ENCODE measurements around the gene PRKAG3.
A peak's percentile ranks its signal among the peaks of the same experiment; 100 is the strongest.

PRKAG3 gene

DNA sequence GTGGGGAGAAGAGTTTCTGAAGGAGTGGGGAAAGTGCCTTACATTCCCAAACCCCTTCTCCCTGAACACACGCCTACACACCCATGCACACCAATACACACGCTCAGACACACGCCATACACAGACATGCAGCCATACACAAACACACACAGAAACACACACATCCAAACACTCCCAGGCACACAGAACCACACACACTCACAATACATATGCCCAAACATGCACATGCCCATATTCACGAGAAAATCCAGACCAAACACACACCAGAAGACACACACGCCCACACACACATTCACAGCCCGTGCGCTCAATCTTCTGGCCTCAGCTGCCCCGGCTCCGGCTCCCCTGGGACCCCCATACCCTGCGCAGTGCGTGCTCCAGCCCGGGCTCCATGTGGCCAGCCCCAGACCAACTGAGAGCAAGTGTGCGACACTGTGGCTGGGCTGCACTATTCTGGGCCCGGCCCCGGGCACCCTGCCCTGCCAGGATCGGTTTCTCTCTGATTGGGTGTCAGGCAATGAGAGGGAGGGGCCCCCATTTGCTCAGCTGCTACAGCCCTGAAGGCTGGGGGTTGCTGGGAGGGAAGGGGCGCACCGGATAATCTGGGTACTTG is at the start of gene PRKAG3:
Gene PRKAG3 (minus strand): TSS at position 426 of the 613 bp plus-strand sequence.
- Mint-ChIP-seq H3K36me3 (no peaks in the 10 kb centered on the region), H3K9me3 (no peaks in the 10 kb centered on the region), H3K27me3 (peaks cover 71% of the 10 kb centered on the region), H3K4me1 (peaks cover 3% of the 10 kb centered on the region), H3K27ac (no peak within 1 kb of the TSS), H3K4me3 (no peak within 1 kb of the TSS)
- ATAC-seq = no peak

DNA sequence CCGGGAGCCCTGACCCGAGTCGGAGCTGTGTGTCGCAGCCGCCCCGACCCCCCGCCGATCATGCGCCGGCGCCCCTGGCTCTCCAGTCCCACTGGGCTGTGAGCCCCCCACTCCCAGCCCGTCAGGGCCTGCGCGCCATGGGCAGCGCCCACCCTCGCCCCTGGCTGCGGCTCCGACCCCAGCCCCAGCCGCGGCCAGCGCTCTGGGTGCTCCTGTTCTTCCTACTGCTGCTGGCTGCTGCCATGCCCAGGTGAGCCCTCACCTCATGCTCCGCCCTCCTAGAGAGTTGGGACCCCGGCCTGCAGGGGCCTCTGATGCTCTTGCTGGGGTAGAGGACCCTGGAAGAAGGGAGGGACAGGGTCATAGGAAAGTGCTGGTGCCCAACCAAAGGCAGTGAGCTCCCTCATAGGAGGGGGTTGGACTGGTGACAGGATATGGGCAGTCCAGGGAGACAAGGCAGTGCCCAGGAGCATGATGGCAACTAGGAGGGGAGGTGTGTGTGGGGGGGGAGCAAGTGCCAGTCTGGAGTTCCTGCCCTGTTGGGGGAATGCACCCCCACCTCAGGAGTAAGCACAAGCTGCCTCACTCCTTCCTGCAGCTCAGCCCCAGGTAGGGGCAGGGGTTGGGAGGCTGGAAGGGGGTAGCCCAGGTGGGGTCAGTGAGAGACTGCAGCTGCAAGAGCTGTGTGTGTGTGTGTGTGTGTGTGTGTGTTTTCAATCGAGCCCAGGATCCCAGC is 49.4 kb upstream of the PRKAG3 start:
- Mint-ChIP-seq H3K4me3 (peak overlapping the region; percentile 83), H3K9me3 (no peaks in the 10 kb centered on the region), H3K27ac (peak overlapping the region; percentile 74), H3K36me3 (no peaks in the 10 kb centered on the region), H3K27me3 (no peaks in the 10 kb centered on the region), H3K4me1 (peaks cover 71% of the 10 kb centered on the region)
- no peak for ATAC-seq

DNA sequence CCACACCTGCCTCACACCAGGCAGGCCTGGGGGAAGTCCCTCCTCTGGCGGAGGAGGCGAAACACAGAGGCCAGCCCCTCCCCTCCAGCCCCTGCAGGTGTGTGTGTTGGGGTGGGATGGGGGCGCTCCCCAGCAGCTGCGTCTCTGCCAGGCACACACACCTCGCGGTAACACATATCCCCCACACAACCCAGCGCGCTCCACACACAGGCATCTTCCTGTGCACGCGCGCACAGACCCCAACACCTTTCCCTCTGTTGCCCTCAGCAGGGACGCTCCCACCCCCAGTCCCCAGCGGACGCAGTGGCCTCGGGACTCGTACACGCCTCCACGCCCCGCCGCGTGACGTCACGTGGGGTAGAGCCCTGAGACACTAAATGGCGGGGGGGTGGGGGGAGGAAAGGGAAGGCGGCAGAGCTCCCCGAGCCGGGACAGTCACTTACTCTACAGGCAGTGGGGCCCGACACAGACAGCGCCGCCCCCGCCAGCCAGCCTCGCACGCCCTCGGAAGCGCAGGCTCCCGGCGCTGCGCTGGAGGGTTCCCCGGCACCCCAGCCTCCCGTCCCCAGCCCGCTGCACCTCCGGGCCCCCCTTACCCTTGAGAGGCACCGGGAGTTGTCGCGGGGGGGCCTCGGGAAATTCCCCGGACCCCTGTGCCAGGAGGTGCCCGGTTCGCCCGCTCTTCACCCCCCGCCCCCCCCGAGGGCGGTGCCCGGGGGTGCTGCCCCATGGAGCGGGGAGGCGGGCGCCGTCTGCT is 48.7 kb upstream of the PRKAG3 start, which contains the start of gene WNT10A:
Gene WNT10A (plus strand): TSS at position 751 of the 757 bp plus-strand sequence. CDS start 144 bp downstream, outside the sequence.
- Mint-ChIP-seq H3K27me3 (no peaks in the 10 kb centered on the region), H3K27ac (peak within 1 kb of the TSS; percentile 74), H3K4me3 (peak within 1 kb of the TSS; percentile 83), H3K9me3 (no peaks in the 10 kb centered on the region), H3K36me3 (no peaks in the 10 kb centered on the region), H3K4me1 (peaks cover 63% of the 10 kb centered on the region)
- ATAC-seq = peak; percentile 90

DNA sequence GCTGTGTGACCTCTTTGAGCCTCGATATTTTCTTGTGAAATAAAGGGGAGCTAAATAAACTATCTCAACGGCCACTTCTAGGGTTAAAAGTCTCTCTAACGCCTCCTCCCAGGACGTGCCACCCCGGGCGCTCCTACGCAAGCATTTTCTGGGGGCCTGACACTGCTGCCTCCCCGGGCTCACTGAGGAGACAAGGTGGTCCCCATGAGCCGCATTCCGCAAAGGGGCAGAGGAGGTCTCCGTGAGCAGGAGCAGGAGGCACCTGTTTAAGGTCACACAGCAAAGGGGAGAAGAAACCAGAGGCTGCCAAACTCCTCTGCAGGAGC is 48.1 kb upstream of the PRKAG3 start:
- Mint-ChIP-seq H3K27ac (peak overlapping the region; percentile 74), H3K36me3 (no peaks in the 10 kb centered on the region), H3K4me3 (peak overlapping the region; percentile 82), H3K9me3 (no peaks in the 10 kb centered on the region), H3K4me1 (peaks cover 58% of the 10 kb centered on the region), H3K27me3 (no peaks in the 10 kb centered on the region)
- no peak for ATAC-seq

DNA sequence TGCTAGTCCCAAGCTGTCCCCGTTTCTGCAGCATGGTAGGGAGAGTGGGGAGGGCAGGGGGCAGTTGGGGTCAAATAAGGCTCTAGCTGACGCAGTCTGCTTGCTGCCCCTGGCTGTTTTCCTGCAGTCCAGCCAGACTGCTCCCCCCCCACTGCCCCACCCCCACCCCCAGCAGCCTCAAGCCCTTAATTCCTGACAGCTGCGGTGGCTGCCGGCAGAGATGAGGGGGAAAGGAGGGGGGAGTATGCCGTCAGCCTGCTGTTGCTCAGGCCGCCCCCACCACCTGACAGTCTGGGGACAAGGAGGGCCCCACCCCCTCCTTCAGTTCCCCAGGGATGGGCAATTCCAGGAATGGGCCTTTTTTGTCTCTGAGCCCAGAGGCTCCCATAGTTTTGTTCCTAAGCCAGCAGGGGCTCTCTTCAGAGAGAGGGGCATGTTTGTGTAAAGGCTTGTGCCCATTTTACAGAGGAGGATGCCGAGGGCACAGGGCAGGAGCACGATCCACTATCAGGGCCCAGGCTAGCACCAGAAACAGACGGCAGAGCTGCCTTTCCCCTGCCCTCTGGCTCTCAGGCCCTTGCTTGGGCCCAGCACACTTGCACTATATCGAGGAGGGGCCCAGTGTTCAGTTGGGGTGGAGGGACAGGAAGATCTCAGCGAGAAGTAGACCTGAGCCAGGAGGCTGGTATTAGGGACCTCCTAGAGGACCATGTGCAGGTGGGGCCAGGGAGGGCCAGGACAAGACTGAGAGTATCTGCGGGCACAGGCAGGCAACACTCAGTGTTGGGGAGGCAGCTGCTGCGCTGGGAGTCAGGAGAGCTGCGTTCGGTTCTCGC is 47.5 kb upstream of the PRKAG3 start:
- H3K9me3 Mint-ChIP-seq = no peaks in the 10 kb centered on the region
- peaks cover 52% of the 10 kb centered on the region for H3K4me1 Mint-ChIP-seq
- ATAC-seq = no peak
- H3K4me3 Mint-ChIP-seq = peak overlapping the region; percentile 82
- no peaks in the 10 kb centered on the region for H3K36me3 Mint-ChIP-seq
- H3K27ac Mint-ChIP-seq = peak overlapping the region; percentile 74
- H3K27me3 Mint-ChIP-seq = peaks cover 5% of the 10 kb centered on the region

DNA sequence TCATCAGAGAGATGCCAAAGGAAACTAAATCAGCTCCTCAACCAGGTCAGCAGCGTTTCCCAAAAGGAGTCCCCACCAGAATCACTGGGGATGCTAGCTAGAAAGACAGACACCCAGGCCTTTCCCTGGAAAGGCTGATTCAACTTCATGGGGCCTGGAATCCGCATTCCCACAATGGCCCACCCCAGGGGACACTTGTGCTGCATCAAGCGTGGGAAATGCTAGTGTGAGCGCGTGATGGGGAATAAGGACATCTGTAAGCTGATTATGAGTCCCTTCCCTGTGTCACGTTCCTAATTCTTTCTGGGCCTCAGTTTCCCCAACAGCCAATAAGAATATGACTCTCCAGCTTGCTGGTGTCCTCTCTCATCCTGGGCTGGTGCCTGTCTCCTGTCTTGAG is 46.9 kb upstream of the PRKAG3 start:
- Mint-ChIP-seq H3K9me3 (no peaks in the 10 kb centered on the region), H3K36me3 (no peaks in the 10 kb centered on the region), H3K27ac (no peak overlapping the region), H3K4me1 (peaks cover 52% of the 10 kb centered on the region), H3K27me3 (peaks cover 10% of the 10 kb centered on the region), H3K4me3 (no peak overlapping the region)
- ATAC-seq = no peak

DNA sequence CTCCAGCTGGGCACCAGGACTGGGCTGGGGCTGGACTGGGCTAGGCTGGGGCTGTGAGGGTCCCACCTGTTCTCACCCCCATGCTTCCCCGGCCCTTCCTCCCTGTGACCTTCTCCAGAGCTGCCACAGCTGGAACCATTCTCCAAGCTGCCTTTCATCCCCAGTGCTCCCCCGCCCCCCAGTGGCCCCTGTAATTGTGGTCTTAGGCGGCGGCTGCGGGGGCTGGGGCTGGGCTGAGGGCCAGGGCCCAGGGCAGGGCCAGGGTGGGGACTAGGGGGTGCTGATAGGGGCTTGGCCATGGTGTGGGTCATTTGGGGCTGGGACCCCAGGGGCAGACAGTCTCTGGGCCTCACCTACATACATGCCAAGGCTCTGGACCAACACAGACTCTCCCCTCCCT is 46.3 kb upstream of the PRKAG3 start:
- Mint-ChIP-seq H3K27me3 (peaks cover 16% of the 10 kb centered on the region), H3K36me3 (no peaks in the 10 kb centered on the region), H3K9me3 (no peaks in the 10 kb centered on the region), H3K27ac (no peak overlapping the region), H3K4me1 (peaks cover 53% of the 10 kb centered on the region), H3K4me3 (no peak overlapping the region)
- no peak for ATAC-seq

DNA sequence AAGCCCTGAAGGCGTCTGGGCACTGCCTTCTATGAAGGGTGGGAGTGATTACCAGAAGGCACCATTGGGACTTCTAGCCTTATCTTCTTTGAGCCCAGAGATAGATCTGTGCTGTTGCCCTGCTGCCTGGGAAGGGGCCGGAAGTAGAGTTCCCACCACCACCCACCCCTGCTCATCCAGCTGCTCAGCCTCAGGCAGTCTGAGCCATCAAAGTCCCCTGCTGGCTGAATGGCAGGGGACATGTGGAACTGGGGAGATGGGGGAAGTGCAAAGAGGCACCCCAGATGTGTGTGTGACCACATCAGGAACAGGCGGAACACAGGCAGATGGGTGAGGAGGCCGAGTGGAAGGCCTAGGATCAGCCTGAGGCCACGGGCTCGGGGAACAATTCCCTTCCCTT is 45.7 kb upstream of the PRKAG3 start:
- ATAC-seq = no peak
- H3K4me1 Mint-ChIP-seq = peaks cover 53% of the 10 kb centered on the region
- H3K4me3 Mint-ChIP-seq = no peak overlapping the region
- H3K27ac Mint-ChIP-seq = no peak overlapping the region
- H3K36me3 Mint-ChIP-seq = no peaks in the 10 kb centered on the region
- H3K9me3 Mint-ChIP-seq = no peaks in the 10 kb centered on the region
- peaks cover 21% of the 10 kb centered on the region for H3K27me3 Mint-ChIP-seq

DNA sequence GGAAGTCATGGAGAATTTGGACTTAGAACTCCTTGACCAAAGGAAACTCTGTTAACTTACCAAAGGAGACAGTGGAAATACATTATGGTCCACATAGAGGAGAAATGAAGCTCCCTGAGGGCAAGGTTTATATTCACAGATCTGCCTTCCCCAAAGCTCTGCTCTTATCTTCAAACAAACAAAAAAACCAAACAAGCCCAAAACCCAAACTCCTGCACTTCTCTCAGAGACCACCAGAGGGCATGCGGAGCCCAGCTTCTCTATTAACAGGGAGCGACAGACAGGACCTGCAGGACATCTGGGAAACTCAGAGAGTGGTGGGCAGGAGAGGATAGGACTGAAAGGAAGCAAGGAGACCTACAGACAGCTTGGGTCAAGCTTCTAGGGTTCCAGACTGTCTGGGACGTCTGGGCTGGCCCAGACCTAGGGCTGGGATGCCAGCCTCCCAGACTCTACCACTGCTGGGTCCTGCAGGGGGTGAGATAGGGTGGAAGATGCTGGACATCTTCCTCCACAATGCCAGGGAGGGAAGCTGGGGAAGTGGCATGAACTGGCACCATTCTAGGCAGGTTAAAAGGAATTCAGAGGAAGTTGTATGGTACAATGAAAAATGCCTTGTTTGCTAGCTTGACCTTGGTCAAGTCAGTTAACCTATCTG is 45.1 kb upstream of the PRKAG3 start:
- ATAC-seq = no peak

DNA sequence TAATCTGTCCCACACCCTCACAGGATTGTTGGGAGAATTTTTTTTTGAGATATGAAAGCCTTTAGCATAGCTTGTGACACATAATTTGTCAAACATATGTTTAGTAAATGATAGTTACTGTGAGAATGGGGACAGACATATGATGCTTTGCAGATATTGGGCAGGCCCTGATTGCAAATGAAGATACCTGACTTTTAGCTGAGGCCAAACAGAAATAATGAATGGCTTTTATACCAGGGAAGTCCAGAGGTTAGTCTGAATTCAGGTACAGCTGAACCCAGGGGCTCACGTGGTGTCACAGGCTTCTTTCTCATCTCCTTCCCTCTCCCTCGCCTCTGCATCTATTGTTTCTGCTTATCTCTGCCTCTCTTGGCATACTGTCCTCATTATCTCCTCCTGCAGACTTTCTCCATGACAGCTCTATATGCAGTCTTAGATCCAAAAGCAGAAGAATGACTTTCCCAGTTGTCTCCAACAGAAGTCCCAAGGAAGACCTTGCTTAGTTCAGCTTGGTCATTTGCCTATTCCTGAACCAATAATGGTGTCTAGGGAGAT is 44.2 kb upstream of the PRKAG3 start:
- peaks cover 53% of the 10 kb centered on the region for H3K4me1 Mint-ChIP-seq
- ATAC-seq = no peak
- no peaks in the 10 kb centered on the region for H3K9me3 Mint-ChIP-seq
- no peak overlapping the region for H3K4me3 Mint-ChIP-seq
- no peak overlapping the region for H3K27ac Mint-ChIP-seq
- peaks cover 33% of the 10 kb centered on the region for H3K27me3 Mint-ChIP-seq
- no peaks in the 10 kb centered on the region for H3K36me3 Mint-ChIP-seq

More for the DNA sequence above, 45.1 kb upstream of the PRKAG3 start:
- H3K4me1 Mint-ChIP-seq = peaks cover 53% of the 10 kb centered on the region
- H3K27me3 Mint-ChIP-seq = peaks cover 28% of the 10 kb centered on the region
- no peak overlapping the region for H3K4me3 Mint-ChIP-seq
- H3K36me3 Mint-ChIP-seq = no peaks in the 10 kb centered on the region
- H3K9me3 Mint-ChIP-seq = no peaks in the 10 kb centered on the region
- no peak overlapping the region for H3K27ac Mint-ChIP-seq

DNA sequence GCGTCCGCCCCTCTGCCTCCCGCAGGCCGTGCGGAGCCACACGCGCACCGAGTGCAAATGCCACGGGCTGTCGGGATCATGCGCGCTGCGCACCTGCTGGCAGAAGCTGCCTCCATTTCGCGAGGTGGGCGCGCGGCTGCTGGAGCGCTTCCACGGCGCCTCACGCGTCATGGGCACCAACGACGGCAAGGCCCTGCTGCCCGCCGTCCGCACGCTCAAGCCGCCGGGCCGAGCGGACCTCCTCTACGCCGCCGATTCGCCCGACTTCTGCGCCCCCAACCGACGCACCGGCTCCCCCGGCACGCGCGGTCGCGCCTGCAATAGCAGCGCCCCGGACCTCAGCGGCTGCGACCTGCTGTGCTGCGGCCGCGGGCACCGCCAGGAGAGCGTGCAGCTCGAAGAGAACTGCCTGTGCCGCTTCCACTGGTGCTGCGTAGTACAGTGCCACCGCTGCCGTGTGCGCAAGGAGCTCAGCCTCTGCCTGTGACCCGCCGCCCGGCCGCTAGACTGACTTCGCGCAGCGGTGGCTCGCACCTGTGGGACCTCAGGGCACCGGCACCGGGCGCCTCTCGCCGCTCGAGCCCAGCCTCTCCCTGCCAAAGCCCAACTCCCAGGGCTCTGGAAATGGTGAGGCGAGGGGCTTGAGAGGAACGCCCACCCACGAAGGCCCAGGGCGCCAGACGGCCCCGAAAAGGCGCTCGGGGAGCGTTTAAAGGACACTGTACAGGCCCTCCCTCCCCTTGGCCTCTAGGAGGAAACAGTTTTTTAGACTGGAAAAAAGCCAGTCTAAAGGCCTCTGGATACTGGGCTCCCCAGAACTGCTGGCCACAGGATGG is 42.0 kb upstream of the PRKAG3 start:
- peaks cover 33% of the 10 kb centered on the region for H3K27me3 Mint-ChIP-seq
- ATAC-seq = peak; percentile 59

DNA sequence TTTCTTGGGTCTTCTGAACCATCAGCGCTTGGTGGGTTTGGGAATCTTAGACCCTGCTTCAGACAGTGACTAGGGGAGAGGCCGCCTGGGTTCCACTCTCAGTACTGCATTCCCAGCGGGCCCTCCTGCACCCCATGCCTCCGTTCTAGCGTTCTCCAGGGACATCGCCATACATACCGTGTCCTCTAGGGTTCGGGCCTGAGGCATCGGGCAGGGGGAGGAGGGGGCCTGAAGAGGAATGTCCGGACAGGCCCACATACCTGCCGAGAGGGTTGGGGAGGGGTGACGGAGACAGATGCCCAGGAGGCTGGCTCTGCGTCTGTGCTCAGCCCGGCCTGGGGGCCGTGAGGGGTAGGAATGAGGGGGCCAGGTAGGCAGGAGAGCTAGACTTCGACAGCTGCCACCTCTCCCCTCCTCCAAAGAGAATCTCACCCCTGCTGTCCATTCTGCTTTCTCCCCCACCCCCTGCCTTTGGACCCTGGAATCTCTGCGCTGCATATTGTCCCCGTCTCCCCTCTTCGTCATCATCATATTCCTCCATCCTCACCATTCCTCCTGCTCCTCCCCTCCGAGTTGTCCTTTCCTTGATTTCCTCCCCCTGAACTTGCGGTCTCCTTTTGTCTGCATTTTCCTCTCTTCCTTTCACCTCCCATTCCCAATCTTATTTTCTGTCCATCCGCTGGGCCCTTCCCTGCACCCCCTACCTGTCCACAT is 41.2 kb upstream of the PRKAG3 start:
- no peak overlapping the region for H3K27ac Mint-ChIP-seq
- H3K4me3 Mint-ChIP-seq = peak overlapping the region; percentile 49
- no peaks in the 10 kb centered on the region for H3K36me3 Mint-ChIP-seq
- ATAC-seq = no peak
- no peaks in the 10 kb centered on the region for H3K9me3 Mint-ChIP-seq
- H3K4me1 Mint-ChIP-seq = peaks cover 42% of the 10 kb centered on the region
- H3K27me3 Mint-ChIP-seq = peaks cover 33% of the 10 kb centered on the region

More for the DNA sequence above, 42.0 kb upstream of the PRKAG3 start:
- no peaks in the 10 kb centered on the region for H3K36me3 Mint-ChIP-seq
- H3K9me3 Mint-ChIP-seq = no peaks in the 10 kb centered on the region
- H3K4me3 Mint-ChIP-seq = peak overlapping the region; percentile 49
- no peak overlapping the region for H3K27ac Mint-ChIP-seq
- H3K4me1 Mint-ChIP-seq = peaks cover 42% of the 10 kb centered on the region

Data from stimulated activated memory B cell treated with anti-CD40 and anti-IgM and Interleukin-4, amounts not matched to agents 10 μg/mL and 1 μg/mL and 100 μg/mL, for 72 hours (primary cell).